IPS-NIHi7 (cell line): ENCODE data around the gene KCNT1.

Experiments used
- DNase-seq: peaks from one replicate; pipeline ENCODE4 v3.0.0; 2012; ENCODE audit warnings: mixed read lengths; ENCODE audit errors: extremely low spot score

Gene KCNT1

GRCh38 chr9:135726138-135726853 lies 24.3 kb downstream of the KCNT1 start:
- DNase-seq = no peak

GRCh38 chr9:135727257-135727875 lies 25.4 kb downstream of the KCNT1 start:
- DNase-seq = no peak

GRCh38 chr9:135728436-135729110 lies 26.6 kb downstream of the KCNT1 start:
- no peak for DNase-seq

GRCh38 chr9:135729480-135729879 lies 27.5 kb downstream of the KCNT1 start:
- DNase-seq = no peak

- no peak for DNase-seq
These were observed 29.5 kb downstream of the KCNT1 start for GRCh38 chr9:135731454-135731853.

- no peak for DNase-seq
These were observed 30.7 kb downstream of the KCNT1 start for GRCh38 chr9:135732569-135733257.

GRCh38 chr9:135734616-135735144 lies 32.7 kb downstream of the KCNT1 start:
- no peak for DNase-seq

- no peak for DNase-seq
These were observed 34.4 kb downstream of the KCNT1 start for GRCh38 chr9:135736272-135736978.

GRCh38 chr9:135736979-135737839 lies 35.2 kb downstream of the KCNT1 start:
- no peak for DNase-seq

GRCh38 chr9:135737840-135738521 lies 36.0 kb downstream of the KCNT1 start:
- DNase-seq = no peak

GRCh38 chr9:135739271-135740220 lies 37.6 kb downstream of the KCNT1 start:
- no peak for DNase-seq

GRCh38 chr9:135741276-135742219 lies 39.6 kb downstream of the KCNT1 start:
- DNase-seq = no peak

GRCh38 chr9:135743021-135743420 lies 41.0 kb downstream of the KCNT1 start:
- no peak for DNase-seq

GRCh38 chr9:135743546-135744332 lies 41.8 kb downstream of the KCNT1 start:
- DNase-seq = no peak

- DNase-seq = no peak
These were observed 42.5 kb downstream of the KCNT1 start for GRCh38 chr9:135744333-135745070.

GRCh38 chr9:135745189-135745588 lies 43.2 kb downstream of the KCNT1 start:
- DNase-seq = no peak
